Neural cell (in vitro differentiated cells): ENCODE data around the gene RAP1GAP2. TPM values are rescaled to one million over a fixed set of nuclear protein-coding genes. Genes with fewer than 3 reads are reported as not detected.

Experiments
- H2AFZ ChIP-seq: fragments of 200-600, 300-800 bp; sonication (generic), shearing (Covaris generic); 2 replicates; pipeline ENCODE4 v1.6.0; 2014; ENCODE audit warnings: low read depth, mild to moderate bottlenecking, antibody characterized with exemption, low read length, moderate library complexity
- H3F3A ChIP-seq: fragments of 200-600 bp; shearing (Covaris generic); 2 replicates; pipeline ENCODE4 v1.6.1; 2016; ENCODE audit warnings: mild to moderate bottlenecking, moderate library complexity, mixed read lengths, antibody characterized with exemption, low read length; ENCODE audit not compliant: insufficient read depth, poor library complexity, severe bottlenecking
- H3K27ac ChIP-seq: fragments of 200-600, 300-800 bp; sonication (generic), shearing (Covaris generic); 2 replicates; pipeline ENCODE4 v1.5.1; 2014; ENCODE audit warnings: mild to moderate bottlenecking, low read length, moderate library complexity
- H3K27me3 ChIP-seq: fragments of 300-800, 200-600 bp; sonication (generic), shearing (Covaris generic); 2 replicates; pipeline ENCODE4 v1.6.0; 2014; ENCODE audit warnings: mild to moderate bottlenecking, low read depth, low read length, moderate library complexity; ENCODE audit not compliant: insufficient read depth
- H3K36me3 ChIP-seq: fragments of 300-800, 200-600 bp; sonication (generic), shearing (Covaris generic); 2 replicates; pipeline ENCODE4 v1.5.1; 2014; ENCODE audit warnings: mild to moderate bottlenecking, antibody characterized with exemption, low read length, moderate library complexity; ENCODE audit not compliant: insufficient read depth
- H3K4me2 ChIP-seq: fragments of 300-800, 200-600 bp; sonication (generic), shearing (Covaris generic); 2 replicates; pipeline ENCODE4 v1.6.0; 2014; ENCODE audit warnings: mild to moderate bottlenecking, low read length
- H3K4me3 ChIP-seq: fragments of 300-800, 200-600 bp; sonication (generic), shearing (Covaris generic); 2 replicates; pipeline ENCODE4 v1.5.1; 2014; ENCODE audit warnings: mild to moderate bottlenecking, low read length, moderate library complexity
- H3K79me2 ChIP-seq: fragments of 200-600 bp; shearing (Covaris generic); replicated peaks from 2 replicates; pipeline ENCODE4 v1.6.0; 2014; ENCODE audit warnings: mild to moderate bottlenecking, low read length, moderate library complexity; ENCODE audit not compliant: insufficient read depth
- H3K9ac ChIP-seq: fragments of 300-800, 200-600 bp; sonication (generic), shearing (Covaris generic); 2 replicates; pipeline ENCODE4 v1.6.1; 2016; ENCODE audit warnings: mild to moderate bottlenecking, low read length, mixed read lengths
- H3K9me2 ChIP-seq: fragments of 200-600 bp; shearing (Covaris generic); 2 replicates; pipeline ENCODE4 v1.6.1; 2016; ENCODE audit warnings: mild to moderate bottlenecking, low read length, mixed read lengths; ENCODE audit not compliant: insufficient read depth
- H3K9me3 ChIP-seq: fragments of 200-600, 300-800 bp; sonication (generic), shearing (Covaris generic); 2 replicates; pipeline ENCODE4 v1.6.1; 2016; ENCODE audit warnings: mild to moderate bottlenecking, mixed run types, low read length, moderate library complexity, mixed read lengths
- H4K20me1 ChIP-seq: fragments of 200-600 bp; shearing (Covaris generic); 2 replicates; pipeline ENCODE4 v1.6.1; 2016; ENCODE audit warnings: mild to moderate bottlenecking, mixed run types; ENCODE audit not compliant: insufficient read depth
- EP300 ChIP-seq: fragments of 450-650 bp; conservative IDR thresholded peaks from 2 replicates; pipeline ENCODE4 v1.6.1; 2014; ENCODE audit warnings: antibody characterized with exemption, mild to moderate bottlenecking, moderate library complexity; ENCODE audit not compliant: poor library complexity, severe bottlenecking
- EZH2 ChIP-seq: fragments of 200-600, 300-800 bp; shearing (Covaris generic), sonication (generic); IDR thresholded peaks from 2 replicates; pipeline ENCODE4 v1.6.1; 2014; ENCODE audit warnings: antibody characterized with exemption, low read length, borderline replicate concordance, mild to moderate bottlenecking; ENCODE audit not compliant: insufficient read depth, poor library complexity, severe bottlenecking
- MXI1 ChIP-seq: fragments of 450-650 bp; conservative IDR thresholded peaks from 2 replicates; pipeline ENCODE4 v1.6.1; 2014; ENCODE audit warnings: antibody characterized with exemption, mild to moderate bottlenecking; ENCODE audit not compliant: poor library complexity, severe bottlenecking
- POLR2AphosphoS5 ChIP-seq: IDR thresholded peaks from 2 replicates; pipeline ENCODE4 v1.6.1; 2012
- RAD21 ChIP-seq: fragments of 450-650 bp; conservative IDR thresholded peaks from 2 replicates; pipeline ENCODE4 v1.6.1; 2014; ENCODE audit warnings: antibody characterized with exemption, mild to moderate bottlenecking, moderate library complexity
- SMC3 ChIP-seq: fragments of 450-650 bp; conservative IDR thresholded peaks from 2 replicates; pipeline ENCODE4 v1.6.1; 2014; ENCODE audit warnings: antibody characterized with exemption, mild to moderate bottlenecking, moderate library complexity; ENCODE audit not compliant: poor library complexity
- TAF1 ChIP-seq: IDR thresholded peaks from 2 replicates; pipeline ENCODE4 v1.6.1; 2012; ENCODE audit warnings: low read depth
- polyA plus RNA-seq: library from polyadenylated mRNA; depleted of rRNA; stranded (reverse); fragments of >200 nt; gene quantifications from 2 replicates; pipeline ENCODE4 v1.2.3, GENCODE V29; 2014
- TF ChIP-seq, protein P1 (sequence below): IDR thresholded peaks from 2 replicates; pipeline ENCODE4 v1.6.1; 2012; ENCODE audit warnings: borderline replicate concordance
- TF ChIP-seq, protein P2 (sequence below): fragments of 450-650 bp; IDR thresholded peaks from 2 replicates; pipeline ENCODE4 v1.5.1; 2014; ENCODE audit warnings: antibody characterized with exemption, mild to moderate bottlenecking, moderate library complexity; ENCODE audit not compliant: poor library complexity, severe bottlenecking

Gene RAP1GAP2
- polyA plus RNA-seq, 1 donor from 2014 or later, result 14.8 TPM

DNA sequence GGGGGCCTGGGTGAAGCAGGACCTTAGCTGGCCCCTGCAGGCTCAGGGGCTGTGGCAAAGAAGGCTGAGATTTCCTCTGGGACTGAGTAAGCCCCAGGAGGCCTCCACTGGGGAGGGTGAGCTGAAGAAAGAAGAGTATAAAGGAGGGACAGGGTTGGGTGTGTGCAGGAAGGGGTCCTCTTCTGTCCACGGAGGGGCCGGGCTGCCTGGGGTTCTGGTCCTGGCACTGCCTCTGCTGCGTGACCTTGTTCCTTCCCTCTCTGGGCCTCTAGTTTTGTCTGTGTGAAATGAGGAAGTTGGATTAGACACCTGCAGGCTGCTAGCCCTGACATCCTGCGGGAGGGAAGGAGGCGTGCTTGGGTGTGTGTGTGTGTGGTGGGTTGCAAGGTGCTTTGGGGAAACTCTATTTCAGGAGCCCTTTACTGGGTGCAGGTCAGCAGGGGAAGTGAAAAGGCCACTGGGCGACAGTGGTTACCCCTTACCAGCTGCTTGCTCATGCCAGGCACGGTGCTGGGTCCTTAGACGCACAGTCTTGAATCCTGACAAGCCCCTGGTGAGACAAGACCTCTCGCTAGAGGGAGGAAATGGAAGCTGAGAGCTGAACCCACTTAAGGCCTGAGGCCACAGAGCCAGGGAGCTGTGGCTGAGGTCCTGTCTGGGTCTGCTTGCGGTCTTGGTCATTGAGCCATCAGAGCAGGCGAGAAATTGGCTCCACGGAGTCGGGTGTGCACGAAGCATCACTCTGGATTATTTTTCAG lies 206.5 kb downstream of the RAP1GAP2 start:
- H3K4me2 ChIP-seq, result no peak overlapping the region
- no peaks in the 10 kb centered on the region for H4K20me1 ChIP-seq
- no peaks in the 10 kb centered on the region for H3K79me2 ChIP-seq
- no peak overlapping the region for H2AFZ ChIP-seq
- H3K4me3 ChIP-seq, result no peak overlapping the region
- TF ChIP-seq, protein P1, sequence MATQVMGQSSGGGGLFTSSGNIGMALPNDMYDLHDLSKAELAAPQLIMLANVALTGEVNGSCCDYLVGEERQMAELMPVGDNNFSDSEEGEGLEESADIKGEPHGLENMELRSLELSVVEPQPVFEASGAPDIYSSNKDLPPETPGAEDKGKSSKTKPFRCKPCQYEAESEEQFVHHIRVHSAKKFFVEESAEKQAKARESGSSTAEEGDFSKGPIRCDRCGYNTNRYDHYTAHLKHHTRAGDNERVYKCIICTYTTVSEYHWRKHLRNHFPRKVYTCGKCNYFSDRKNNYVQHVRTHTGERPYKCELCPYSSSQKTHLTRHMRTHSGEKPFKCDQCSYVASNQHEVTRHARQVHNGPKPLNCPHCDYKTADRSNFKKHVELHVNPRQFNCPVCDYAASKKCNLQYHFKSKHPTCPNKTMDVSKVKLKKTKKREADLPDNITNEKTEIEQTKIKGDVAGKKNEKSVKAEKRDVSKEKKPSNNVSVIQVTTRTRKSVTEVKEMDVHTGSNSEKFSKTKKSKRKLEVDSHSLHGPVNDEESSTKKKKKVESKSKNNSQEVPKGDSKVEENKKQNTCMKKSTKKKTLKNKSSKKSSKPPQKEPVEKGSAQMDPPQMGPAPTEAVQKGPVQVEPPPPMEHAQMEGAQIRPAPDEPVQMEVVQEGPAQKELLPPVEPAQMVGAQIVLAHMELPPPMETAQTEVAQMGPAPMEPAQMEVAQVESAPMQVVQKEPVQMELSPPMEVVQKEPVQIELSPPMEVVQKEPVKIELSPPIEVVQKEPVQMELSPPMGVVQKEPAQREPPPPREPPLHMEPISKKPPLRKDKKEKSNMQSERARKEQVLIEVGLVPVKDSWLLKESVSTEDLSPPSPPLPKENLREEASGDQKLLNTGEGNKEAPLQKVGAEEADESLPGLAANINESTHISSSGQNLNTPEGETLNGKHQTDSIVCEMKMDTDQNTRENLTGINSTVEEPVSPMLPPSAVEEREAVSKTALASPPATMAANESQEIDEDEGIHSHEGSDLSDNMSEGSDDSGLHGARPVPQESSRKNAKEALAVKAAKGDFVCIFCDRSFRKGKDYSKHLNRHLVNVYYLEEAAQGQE, result no peak
- TF ChIP-seq EP300, result no peak
- TF ChIP-seq MXI1, result no peak
- no peak for TF ChIP-seq TAF1
- TF ChIP-seq EZH2, result no peak
- TF ChIP-seq, protein P2, sequence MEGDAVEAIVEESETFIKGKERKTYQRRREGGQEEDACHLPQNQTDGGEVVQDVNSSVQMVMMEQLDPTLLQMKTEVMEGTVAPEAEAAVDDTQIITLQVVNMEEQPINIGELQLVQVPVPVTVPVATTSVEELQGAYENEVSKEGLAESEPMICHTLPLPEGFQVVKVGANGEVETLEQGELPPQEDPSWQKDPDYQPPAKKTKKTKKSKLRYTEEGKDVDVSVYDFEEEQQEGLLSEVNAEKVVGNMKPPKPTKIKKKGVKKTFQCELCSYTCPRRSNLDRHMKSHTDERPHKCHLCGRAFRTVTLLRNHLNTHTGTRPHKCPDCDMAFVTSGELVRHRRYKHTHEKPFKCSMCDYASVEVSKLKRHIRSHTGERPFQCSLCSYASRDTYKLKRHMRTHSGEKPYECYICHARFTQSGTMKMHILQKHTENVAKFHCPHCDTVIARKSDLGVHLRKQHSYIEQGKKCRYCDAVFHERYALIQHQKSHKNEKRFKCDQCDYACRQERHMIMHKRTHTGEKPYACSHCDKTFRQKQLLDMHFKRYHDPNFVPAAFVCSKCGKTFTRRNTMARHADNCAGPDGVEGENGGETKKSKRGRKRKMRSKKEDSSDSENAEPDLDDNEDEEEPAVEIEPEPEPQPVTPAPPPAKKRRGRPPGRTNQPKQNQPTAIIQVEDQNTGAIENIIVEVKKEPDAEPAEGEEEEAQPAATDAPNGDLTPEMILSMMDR, result no peak
- no peak for TF ChIP-seq RAD21
- TF ChIP-seq SMC3, result no peak
- TF ChIP-seq POLR2AphosphoS5, result no peak
- H3K9ac ChIP-seq, result no peak overlapping the region
- no peak overlapping the region for H3K27ac ChIP-seq
- no peaks in the 10 kb centered on the region for H3F3A ChIP-seq
- H3K9me3 ChIP-seq, result no peaks in the 10 kb centered on the region
- H3K27me3 ChIP-seq, result no peaks in the 10 kb centered on the region
- H3K9me2 ChIP-seq, result no peaks in the 10 kb centered on the region
- no peaks in the 10 kb centered on the region for H3K36me3 ChIP-seq

GRCh38 chr17:3003296-3004149 lies 207.3 kb downstream of the RAP1GAP2 start:
- Histone ChIP-seq H3F3A (no peaks in the 10 kb centered on the region), H3K36me3 (no peaks in the 10 kb centered on the region), H2AFZ (no peak overlapping the region), H3K4me3 (no peak overlapping the region), H3K9me2 (no peaks in the 10 kb centered on the region), H3K27ac (no peak overlapping the region), H3K9ac (no peak overlapping the region), H4K20me1 (no peaks in the 10 kb centered on the region), H3K9me3 (no peaks in the 10 kb centered on the region), H3K27me3 (no peaks in the 10 kb centered on the region), H3K79me2 (no peaks in the 10 kb centered on the region), H3K4me2 (no peak overlapping the region)
- TF ChIP-seq RAD21 (no peak), TAF1 (no peak), MXI1 (no peak), POLR2AphosphoS5 (no peak), SMC3 (no peak)
- TF ChIP-seq, protein P2, result no peak
- TF ChIP-seq, protein P1, result no peak
